GM18511 (cell line): ENCODE measurements around the gene NRTN.
"Not testable (repeated sequence)": the region's sequence is repeated elsewhere in the genome, so short reads cannot be mapped to it uniquely, and the experiment has no call there.

Source experiments
- ATAC-seq: cut with Tn5 transposase; IDR thresholded peaks from one replicate; pipeline ENCODE4 v1.9.1; 2021; ENCODE audit warnings: mild to moderate bottlenecking, moderate library complexity; ENCODE audit not compliant: unreplicated experiment

NRTN gene

GRCh38 chr19:5832527-5833216 lies 27.8 kb downstream of the NRTN start:
- no peak for ATAC-seq

DNA sequence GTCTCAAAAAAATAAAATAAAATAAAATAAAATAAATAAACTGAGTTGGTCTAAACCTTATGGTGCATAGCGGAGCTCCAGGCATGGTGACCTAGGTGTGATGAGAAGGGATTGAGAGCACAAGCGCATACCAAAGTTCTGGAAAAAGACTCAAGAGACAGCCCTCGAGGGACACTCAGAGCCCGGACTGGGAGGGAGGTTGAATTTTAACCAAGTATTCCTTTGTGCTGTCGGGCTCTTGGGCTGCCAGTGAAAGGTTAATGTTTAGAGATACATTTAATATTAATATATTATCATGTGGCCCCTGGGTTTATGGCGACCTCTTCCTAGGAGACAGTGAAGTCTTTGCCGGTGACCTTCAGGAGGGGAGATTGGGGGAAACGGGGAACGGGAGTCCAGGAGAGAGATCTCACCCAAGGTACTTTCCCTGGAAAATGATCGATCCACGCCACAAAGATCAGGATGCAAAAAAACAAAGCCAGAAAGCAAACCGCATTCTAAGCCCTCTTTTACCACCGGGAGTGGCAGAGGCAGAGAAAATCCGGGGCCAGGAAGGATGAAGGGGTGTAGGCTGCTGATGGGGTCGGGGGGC lies 33.0 kb downstream of the NRTN start:
- ATAC-seq: no peak

- no peak for ATAC-seq
Measured at GRCh38 chr19:5838353-5839064, 33.6 kb downstream of the NRTN start.

- no peak for ATAC-seq
Measured at GRCh38 chr19:5839065-5840017, 34.5 kb downstream of the NRTN start, which contains the start of gene FUT6. FUT6 (minus strand) TSS chr19:5839702; CDS start chr19:5832567, 7,135 bp downstream.

DNA sequence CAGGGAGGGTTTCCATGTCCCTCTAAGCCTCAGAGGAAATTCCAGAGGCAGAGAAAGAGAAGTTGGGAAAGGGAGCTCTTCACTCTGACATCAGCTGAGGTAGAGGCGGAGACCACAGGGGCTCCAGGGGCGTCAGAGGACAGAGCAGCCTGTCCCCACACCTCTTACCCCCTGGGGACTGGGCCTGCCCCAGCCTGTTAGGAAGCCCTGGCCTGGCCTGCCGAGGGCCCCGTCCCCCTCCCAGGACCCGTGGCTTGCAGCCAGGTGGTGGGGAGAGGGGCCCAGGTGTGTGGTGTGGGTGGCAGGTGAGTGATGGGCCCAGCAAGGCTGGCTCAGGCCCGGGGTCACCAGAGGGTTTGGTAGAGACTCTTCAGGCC lies 36.9 kb downstream of the NRTN start:
- ATAC-seq: not testable (repeated sequence)

GRCh38 chr19:5843295-5843927 lies 38.5 kb downstream of the NRTN start:
- ATAC-seq: no peak

DNA sequence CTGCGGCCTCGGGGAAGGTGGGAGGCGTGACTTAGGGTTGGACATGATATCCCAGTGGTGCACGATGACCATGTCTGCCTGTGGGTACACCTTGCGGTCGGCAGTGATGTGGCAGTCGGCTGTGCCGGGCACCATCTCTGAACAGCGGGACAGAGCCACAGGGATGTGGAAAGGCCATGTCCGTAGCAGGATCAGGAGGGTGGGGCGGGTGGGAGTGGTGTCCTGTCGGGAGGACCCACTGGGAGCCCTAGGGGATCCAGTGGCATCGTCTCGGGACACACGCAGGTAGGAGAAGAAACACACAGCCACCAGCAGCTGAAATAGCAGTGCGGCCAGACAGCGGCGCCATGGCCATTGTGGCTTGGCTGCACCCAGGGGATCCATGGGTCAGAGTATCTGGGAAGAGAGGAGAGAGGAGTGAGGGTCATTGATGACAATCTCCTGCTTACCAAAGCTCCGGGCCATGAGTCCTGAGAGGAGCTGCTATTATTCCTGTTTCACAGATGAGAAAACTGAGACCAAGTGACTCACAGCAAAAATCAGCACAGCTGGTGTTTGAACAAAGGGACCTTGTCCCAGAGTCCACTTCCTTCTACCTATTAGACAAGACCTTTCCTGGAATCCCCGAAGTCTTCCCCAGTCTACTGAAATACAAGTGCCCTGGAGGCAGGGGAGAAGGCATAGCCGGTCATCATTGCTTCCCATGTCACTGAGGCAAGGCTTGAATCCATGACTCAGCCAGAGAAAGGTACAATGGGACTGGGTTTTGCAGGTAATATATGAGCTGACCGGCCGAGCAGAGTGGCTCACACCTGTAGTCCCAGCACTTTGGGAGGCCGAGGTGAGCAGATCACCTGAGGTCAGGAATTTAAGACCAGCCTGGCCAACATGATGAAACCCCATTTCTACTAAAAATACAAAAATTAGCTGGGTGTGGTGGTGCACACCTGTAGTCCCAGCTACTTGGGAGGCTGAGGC lies 39.9 kb downstream of the NRTN start:
- ATAC-seq: no peak

GRCh38 chr19:5847846-5848245 lies 43.0 kb downstream of the NRTN start:
- ATAC-seq: not testable (repeated sequence)

- ATAC-seq: not testable (repeated sequence)
Measured at GRCh38 chr19:5848621-5849020, 43.8 kb downstream of the NRTN start.

DNA sequence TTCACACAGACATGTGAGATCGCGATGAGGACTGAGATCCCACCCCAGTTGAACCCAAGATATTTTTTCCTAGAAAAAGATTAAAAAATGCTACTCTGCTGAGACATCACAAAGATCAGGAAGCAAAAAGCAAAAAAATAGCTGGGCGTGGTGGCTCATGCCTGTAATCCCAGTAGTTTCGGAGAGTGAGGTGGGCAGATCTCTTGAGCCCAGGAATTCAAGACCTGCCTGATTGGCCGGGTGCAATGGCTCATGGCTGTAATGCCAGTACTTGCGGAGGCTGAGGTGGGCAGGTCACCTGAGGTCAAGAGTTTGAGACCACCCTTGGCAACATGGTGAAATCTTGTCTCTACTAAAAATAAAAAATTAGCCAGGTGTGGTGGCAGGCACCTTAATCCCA lies 45.3 kb downstream of the NRTN start:
- ATAC-seq: no peak

DNA sequence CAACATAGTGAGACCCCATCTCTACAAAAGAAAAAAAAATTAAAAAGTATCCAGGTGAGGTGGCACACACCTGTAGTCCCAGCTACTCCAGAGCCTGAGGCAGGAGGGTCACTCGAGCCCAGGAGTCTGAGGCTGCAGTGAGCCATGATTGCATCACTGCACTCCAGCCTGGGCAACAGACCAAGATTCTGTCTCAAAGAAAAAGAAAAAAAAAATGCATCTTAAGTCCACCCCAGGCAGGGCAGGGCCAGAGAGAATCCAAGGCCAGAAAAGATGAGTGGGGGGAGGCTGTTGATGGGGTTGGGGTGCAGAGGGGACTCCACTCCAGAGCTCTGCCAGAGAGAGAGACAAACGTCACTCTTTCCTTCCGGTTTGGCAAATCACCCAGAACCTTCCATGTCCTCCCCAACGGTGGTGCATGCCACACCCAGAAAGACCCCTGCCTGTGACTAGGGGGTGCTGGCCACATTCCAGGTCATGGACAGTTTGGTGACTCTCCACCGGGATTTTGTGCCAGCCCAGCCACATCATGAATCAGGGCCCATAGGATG lies 46.0 kb downstream of the NRTN start:
- no peak for ATAC-seq

DNA sequence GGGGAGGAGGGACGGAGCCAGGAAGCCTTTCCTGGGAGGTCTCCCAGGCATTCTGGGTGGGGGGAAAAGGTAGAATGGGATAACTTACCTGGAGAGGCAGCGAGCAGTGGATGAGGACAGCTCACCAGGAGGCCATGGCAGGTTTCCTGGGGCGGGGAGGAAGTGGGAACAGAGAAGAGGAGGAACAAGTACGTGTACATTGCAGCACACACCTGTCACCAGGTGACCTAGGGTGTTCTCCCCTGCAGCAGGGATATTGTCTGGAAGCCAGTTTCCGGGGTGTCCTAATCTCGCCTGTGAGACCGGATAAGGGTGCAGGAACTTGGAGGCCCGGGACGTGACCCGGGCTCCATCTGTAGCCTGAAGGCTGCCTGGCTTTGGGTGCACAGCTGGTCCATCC lies 46.4 kb downstream of the NRTN start, which contains the start of gene FUT3:
TSS of gene FUT3 (minus strand) at position 148 of the 400 bp plus-strand sequence.
- no peak for ATAC-seq

DNA sequence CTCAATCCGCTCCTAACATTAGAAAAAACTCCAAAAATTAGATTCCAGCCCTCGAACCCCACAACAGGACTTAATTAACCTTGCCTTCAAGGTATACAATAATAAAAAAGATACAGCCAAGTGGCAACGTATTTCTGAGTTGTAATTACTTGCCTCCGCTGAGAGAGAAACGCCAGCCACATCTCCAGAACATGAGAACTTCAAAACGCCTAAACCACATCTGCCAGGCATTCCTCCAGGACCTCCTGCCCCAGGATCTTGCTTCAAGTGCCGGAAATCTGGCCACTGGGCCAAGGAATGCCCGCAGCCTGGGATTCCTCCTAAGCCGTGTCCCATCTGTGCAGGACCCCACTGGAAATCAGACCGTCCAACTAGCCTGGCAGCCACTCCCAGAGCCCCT lies 49.3 kb downstream of the NRTN start:
- not testable (repeated sequence) for ATAC-seq

DNA sequence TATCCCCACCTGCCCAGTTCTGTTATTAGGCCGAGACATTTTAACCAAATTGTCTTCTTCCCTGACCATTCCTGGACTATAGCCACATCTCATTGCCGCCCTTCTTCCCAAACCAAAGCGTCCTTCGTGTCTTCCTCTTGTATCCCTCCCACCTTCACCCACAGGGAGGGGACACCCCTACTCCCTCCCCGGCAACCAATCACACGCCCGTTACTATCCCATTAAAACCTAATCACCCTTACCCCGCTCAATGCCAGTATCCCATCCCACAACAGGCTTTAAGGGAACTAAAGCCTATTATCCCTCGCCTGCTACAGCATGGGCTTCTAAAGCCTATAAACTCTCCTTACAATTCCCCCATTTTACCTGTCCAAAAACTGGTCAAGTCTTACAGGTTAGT lies 50.3 kb downstream of the NRTN start:
- ATAC-seq: not testable (repeated sequence)

GRCh38 chr19:5857203-5858081 lies 52.6 kb downstream of the NRTN start:
- ATAC-seq: no peak

DNA sequence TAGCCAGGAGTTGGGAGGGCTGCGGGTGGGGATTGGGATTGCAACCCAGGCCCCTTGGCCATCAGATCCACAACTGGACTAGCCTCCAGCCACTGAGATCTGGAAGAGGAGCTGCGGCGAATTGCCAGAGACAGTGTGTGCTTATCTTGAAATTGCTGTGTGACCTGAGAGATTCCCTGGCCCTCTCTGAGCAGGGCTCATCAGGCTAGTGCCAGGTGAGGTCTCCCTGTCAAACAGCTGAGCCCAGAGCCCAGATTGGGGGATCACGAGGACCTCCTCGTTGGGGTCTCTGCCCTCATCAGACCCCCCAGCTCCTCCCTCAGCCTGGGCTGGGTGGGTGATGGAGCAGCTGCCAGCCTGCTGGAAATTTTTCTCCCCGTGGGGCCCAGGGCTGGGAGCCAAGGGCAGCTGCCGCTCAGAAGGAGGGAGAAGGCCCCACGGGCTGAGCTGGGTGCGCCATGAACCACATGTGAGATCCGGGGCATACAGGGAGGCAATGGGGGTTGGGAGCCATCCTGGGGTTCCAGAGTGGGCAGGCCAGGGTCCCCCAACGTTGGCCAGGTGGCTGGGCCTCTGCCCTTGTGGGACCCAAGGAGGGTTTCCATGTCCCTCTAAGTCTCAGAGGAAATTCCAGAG lies 58.3 kb downstream of the NRTN start:
- no peak for ATAC-seq

DNA sequence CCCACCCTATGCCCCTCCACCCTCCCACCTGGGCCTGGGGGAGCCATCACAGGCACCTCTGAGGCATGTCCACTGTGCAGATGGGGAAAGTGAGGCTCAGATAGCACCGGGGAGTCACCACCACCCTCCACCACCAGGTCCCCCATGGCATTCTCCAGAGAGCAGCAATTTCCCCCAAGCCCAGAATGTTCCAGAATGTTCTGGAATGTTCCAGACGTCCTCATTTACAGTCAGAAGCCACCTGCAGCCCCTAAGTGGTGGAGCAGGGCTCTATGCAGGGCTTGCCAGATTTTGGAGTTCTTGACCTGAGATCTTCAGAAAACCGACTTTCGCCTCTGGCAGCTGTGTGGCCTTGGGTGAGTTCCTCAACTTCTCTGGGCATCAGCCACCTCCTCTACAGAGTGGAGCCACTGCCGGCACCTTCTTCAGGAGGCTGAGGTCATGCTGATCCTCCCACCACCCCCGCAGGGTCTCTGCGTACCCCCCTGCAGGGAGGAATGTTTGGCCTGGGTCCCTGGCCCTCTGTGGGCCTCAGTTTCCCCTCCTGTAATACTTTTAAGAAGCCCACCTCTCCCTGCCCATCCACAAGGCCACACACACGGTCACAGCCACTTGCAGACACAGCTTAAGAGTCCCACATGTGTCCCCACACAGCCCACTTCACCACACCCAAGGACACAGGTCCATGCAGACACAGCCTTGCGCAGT lies 59.3 kb downstream of the NRTN start:
- no peak for ATAC-seq
